ENCODE data around the gene DSTN. TPM values are rescaled to one million over a fixed set of nuclear protein-coding genes. Genes with fewer than 3 reads are reported as not detected.

The DSTN gene
- total RNA-seq, 4 donors from 2014 or later: 111 to 151 (median 117) TPM

GRCh38 chr20:17624551-17625245, 54.8 kb downstream of the DSTN start:
- peak in 2 of 3 donors; percentile 39 to 46 for DNase-seq
- Histone ChIP-seq H3K4me1 (no peaks in the 10 kb centered on the region), H3K36me3 (peaks cover 0 to 99% (median 0%) of the 10 kb centered on the region in 3 donors), H3K9me3 (no peaks in the 10 kb centered on the region), H3K27ac (no peak overlapping the region), H3K4me3 (no peak overlapping the region), H3K27me3 (no peaks in the 10 kb centered on the region)
- TF ChIP-seq POLR2A (IDR thresholded peaks at IDR 0.05) (no peak), CTCF (IDR thresholded peaks at IDR 0.05) (no peak)

GRCh38 chr20:17625246-17626051, 55.6 kb downstream of the DSTN start:
- TF ChIP-seq CTCF (IDR thresholded peaks at IDR 0.05): no peak
- TF ChIP-seq POLR2A (IDR thresholded peaks at IDR 0.05): no peak
- Histone ChIP-seq H3K36me3 (peaks cover 0 to 99% (median 0%) of the 10 kb centered on the region in 3 donors), H3K27ac (no peak overlapping the region), H3K9me3 (no peaks in the 10 kb centered on the region), H3K4me3 (no peak overlapping the region), H3K27me3 (no peaks in the 10 kb centered on the region), H3K4me1 (no peaks in the 10 kb centered on the region)
- peak in 2 of 3 donors; percentile 44 to 45 for DNase-seq

- H3K36me3 ChIP-seq: peaks cover 0 to 99% (median 0%) of the 10 kb centered on the region in 3 donors
These were observed 56.5 kb downstream of the DSTN start for GRCh38 chr20:17626217-17627007.

GRCh38 chr20:17627101-17627955, 57.5 kb downstream of the DSTN start:
- Histone ChIP-seq H3K4me1 (no peaks in the 10 kb centered on the region), H3K4me3 (no peak overlapping the region), H3K27ac (no peak overlapping the region), H3K36me3 (peaks cover 0 to 99% (median 0%) of the 10 kb centered on the region in 3 donors), H3K27me3 (no peaks in the 10 kb centered on the region), H3K9me3 (no peaks in the 10 kb centered on the region)
- no peak for TF ChIP-seq POLR2A (IDR thresholded peaks at IDR 0.05)
- TF ChIP-seq CTCF (IDR thresholded peaks at IDR 0.05): no peak
- peak in 1 of 3 donors; percentile 42 for DNase-seq

More at GRCh38 chr20:17626217-17627007, 56.5 kb downstream of the DSTN start:
- peak overlapping the region in 1 of 4 donors; percentile 24 for H3K27ac ChIP-seq
- TF ChIP-seq CTCF (IDR thresholded peaks at IDR 0.05): no peak
- no peak for TF ChIP-seq POLR2A (IDR thresholded peaks at IDR 0.05)
- no peaks in the 10 kb centered on the region for H3K27me3 ChIP-seq
- H3K4me1 ChIP-seq: no peaks in the 10 kb centered on the region
- DNase-seq: peak in 1 of 3 donors; percentile 66
- no peak overlapping the region for H3K4me3 ChIP-seq
- H3K9me3 ChIP-seq: no peaks in the 10 kb centered on the region

All from Peyer's patch (tissue), 4 donors.